ENCODE measurements around the gene KLF7.

DNA sequence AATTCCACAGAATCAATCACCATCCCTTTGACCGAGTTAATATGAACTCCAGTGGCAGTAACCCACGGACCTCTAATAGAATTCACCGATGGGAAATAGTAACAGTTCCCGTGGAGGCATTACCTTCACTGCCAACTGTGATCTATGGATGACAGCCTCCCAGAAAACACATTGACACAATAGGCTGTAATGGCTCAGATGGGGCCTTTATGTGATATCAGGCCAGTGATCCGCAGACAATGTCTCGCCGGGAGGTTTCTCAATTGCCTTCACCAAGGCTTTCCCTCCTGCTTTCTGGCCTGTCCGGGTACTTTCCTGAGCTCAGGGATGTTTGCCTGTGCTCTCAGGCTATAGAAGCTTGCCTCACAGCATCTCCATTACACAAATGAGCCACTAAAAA is 34.4 kb upstream of the KLF7 start:
- TF ChIP-seq, protein P1, sequence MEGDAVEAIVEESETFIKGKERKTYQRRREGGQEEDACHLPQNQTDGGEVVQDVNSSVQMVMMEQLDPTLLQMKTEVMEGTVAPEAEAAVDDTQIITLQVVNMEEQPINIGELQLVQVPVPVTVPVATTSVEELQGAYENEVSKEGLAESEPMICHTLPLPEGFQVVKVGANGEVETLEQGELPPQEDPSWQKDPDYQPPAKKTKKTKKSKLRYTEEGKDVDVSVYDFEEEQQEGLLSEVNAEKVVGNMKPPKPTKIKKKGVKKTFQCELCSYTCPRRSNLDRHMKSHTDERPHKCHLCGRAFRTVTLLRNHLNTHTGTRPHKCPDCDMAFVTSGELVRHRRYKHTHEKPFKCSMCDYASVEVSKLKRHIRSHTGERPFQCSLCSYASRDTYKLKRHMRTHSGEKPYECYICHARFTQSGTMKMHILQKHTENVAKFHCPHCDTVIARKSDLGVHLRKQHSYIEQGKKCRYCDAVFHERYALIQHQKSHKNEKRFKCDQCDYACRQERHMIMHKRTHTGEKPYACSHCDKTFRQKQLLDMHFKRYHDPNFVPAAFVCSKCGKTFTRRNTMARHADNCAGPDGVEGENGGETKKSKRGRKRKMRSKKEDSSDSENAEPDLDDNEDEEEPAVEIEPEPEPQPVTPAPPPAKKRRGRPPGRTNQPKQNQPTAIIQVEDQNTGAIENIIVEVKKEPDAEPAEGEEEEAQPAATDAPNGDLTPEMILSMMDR (IDR thresholded peaks at IDR 0.05; ENCODE audit: insufficient read depth, low read length, poor library complexity, severe bottlenecking) = no peak
- no peak for TF ChIP-seq EZH2phosphoT487 (conservative IDR thresholded peaks at IDR 0.05; ENCODE audit: low read length)
